ENCODE data around the gene CDCP1.

Gene CDCP1

GRCh38 chr3:45171283-45171682 is 25.1 kb upstream of the CDCP1 start:
- H3K27me3 ChIP-seq (replicated peaks; ENCODE audit: control insufficient read depth, insufficient read depth, low read length, poor library complexity, severe bottlenecking): no peaks in the 10 kb centered on the region
- H3K4me3 ChIP-seq (ENCODE audit: insufficient read depth, low read depth, low read length, poor library complexity, severe bottlenecking): no peak overlapping the region
- no peaks in the 10 kb centered on the region for H3K9me3 ChIP-seq (ENCODE audit: control insufficient read depth, low read length)
- H3K36me3 ChIP-seq (ENCODE audit: control insufficient read depth, insufficient read depth, low read length): no peaks in the 10 kb centered on the region
- peaks cover 9% of the 10 kb centered on the region for H3K4me1 ChIP-seq (ENCODE audit: control insufficient read depth, insufficient read depth, low read length, poor library complexity, severe bottlenecking)
- H3K27ac ChIP-seq (ENCODE audit: insufficient read depth, low read length, poor library complexity, severe bottlenecking): no peak overlapping the region
- no peak for DNase-seq

GRCh38 chr3:45170096-45170495 is 23.9 kb upstream of the CDCP1 start:
- Histone ChIP-seq H3K4me3 (ENCODE audit: insufficient read depth, low read depth, low read length, poor library complexity, severe bottlenecking) (no peak overlapping the region), H3K36me3 (ENCODE audit: control insufficient read depth, insufficient read depth, low read length) (no peaks in the 10 kb centered on the region), H3K27me3 (replicated peaks; ENCODE audit: control insufficient read depth, insufficient read depth, low read length, poor library complexity, severe bottlenecking) (no peaks in the 10 kb centered on the region), H3K9me3 (ENCODE audit: control insufficient read depth, low read length) (no peaks in the 10 kb centered on the region), H3K4me1 (ENCODE audit: control insufficient read depth, insufficient read depth, low read length, poor library complexity, severe bottlenecking) (peaks cover 9% of the 10 kb centered on the region), H3K27ac (ENCODE audit: insufficient read depth, low read length, poor library complexity, severe bottlenecking) (no peak overlapping the region)
- DNase-seq: no peak

GRCh38 chr3:45169125-45169904 is 23.1 kb upstream of the CDCP1 start:
- Histone ChIP-seq H3K27me3 (replicated peaks; ENCODE audit: control insufficient read depth, insufficient read depth, low read length, poor library complexity, severe bottlenecking) (no peaks in the 10 kb centered on the region), H3K27ac (ENCODE audit: insufficient read depth, low read length, poor library complexity, severe bottlenecking) (no peak overlapping the region), H3K36me3 (ENCODE audit: control insufficient read depth, insufficient read depth, low read length) (no peaks in the 10 kb centered on the region)

GRCh38 chr3:45168451-45168850 is 22.3 kb upstream of the CDCP1 start:
- H3K27me3 ChIP-seq (replicated peaks; ENCODE audit: control insufficient read depth, insufficient read depth, low read length, poor library complexity, severe bottlenecking): no peaks in the 10 kb centered on the region
- peaks cover 9% of the 10 kb centered on the region for H3K4me1 ChIP-seq (ENCODE audit: control insufficient read depth, insufficient read depth, low read length, poor library complexity, severe bottlenecking)
- H3K27ac ChIP-seq (ENCODE audit: insufficient read depth, low read length, poor library complexity, severe bottlenecking): no peak overlapping the region
- H3K4me3 ChIP-seq (ENCODE audit: insufficient read depth, low read depth, low read length, poor library complexity, severe bottlenecking): no peak overlapping the region
- DNase-seq: no peak
- H3K36me3 ChIP-seq (ENCODE audit: control insufficient read depth, insufficient read depth, low read length): no peaks in the 10 kb centered on the region
- H3K9me3 ChIP-seq (ENCODE audit: control insufficient read depth, low read length): no peaks in the 10 kb centered on the region

More at GRCh38 chr3:45169125-45169904, 23.1 kb upstream of the CDCP1 start:
- no peak for DNase-seq
- Histone ChIP-seq H3K4me3 (ENCODE audit: insufficient read depth, low read depth, low read length, poor library complexity, severe bottlenecking) (no peak overlapping the region), H3K9me3 (ENCODE audit: control insufficient read depth, low read length) (no peaks in the 10 kb centered on the region), H3K4me1 (ENCODE audit: control insufficient read depth, insufficient read depth, low read length, poor library complexity, severe bottlenecking) (peaks cover 9% of the 10 kb centered on the region)

GRCh38 chr3:45167011-45167911 is 21.1 kb upstream of the CDCP1 start:
- peaks cover 9% of the 10 kb centered on the region for H3K4me1 ChIP-seq (ENCODE audit: control insufficient read depth, insufficient read depth, low read length, poor library complexity, severe bottlenecking)
- no peaks in the 10 kb centered on the region for H3K27me3 ChIP-seq (replicated peaks; ENCODE audit: control insufficient read depth, insufficient read depth, low read length, poor library complexity, severe bottlenecking)
- H3K4me3 ChIP-seq (ENCODE audit: insufficient read depth, low read depth, low read length, poor library complexity, severe bottlenecking): no peak overlapping the region
- H3K9me3 ChIP-seq (ENCODE audit: control insufficient read depth, low read length): no peaks in the 10 kb centered on the region
- H3K27ac ChIP-seq (ENCODE audit: insufficient read depth, low read length, poor library complexity, severe bottlenecking): peak overlapping the region; percentile 40
- peak; percentile 57 to 75 (median 58) for DNase-seq
- H3K36me3 ChIP-seq (ENCODE audit: control insufficient read depth, insufficient read depth, low read length): no peaks in the 10 kb centered on the region

GRCh38 chr3:45166321-45166879 is 20.2 kb upstream of the CDCP1 start:
- peaks cover 9% of the 10 kb centered on the region for H3K4me1 ChIP-seq (ENCODE audit: control insufficient read depth, insufficient read depth, low read length, poor library complexity, severe bottlenecking)
- no peaks in the 10 kb centered on the region for H3K36me3 ChIP-seq (ENCODE audit: control insufficient read depth, insufficient read depth, low read length)
- DNase-seq: no peak
- H3K27ac ChIP-seq (ENCODE audit: insufficient read depth, low read length, poor library complexity, severe bottlenecking): no peak overlapping the region
- no peaks in the 10 kb centered on the region for H3K9me3 ChIP-seq (ENCODE audit: control insufficient read depth, low read length)
- no peak overlapping the region for H3K4me3 ChIP-seq (ENCODE audit: insufficient read depth, low read depth, low read length, poor library complexity, severe bottlenecking)
- no peaks in the 10 kb centered on the region for H3K27me3 ChIP-seq (replicated peaks; ENCODE audit: control insufficient read depth, insufficient read depth, low read length, poor library complexity, severe bottlenecking)

GRCh38 chr3:45165497-45166283 is 19.5 kb upstream of the CDCP1 start:
- H3K27me3 ChIP-seq (replicated peaks; ENCODE audit: control insufficient read depth, insufficient read depth, low read length, poor library complexity, severe bottlenecking): no peaks in the 10 kb centered on the region
- H3K4me3 ChIP-seq (ENCODE audit: insufficient read depth, low read depth, low read length, poor library complexity, severe bottlenecking): no peak overlapping the region
- no peaks in the 10 kb centered on the region for H3K9me3 ChIP-seq (ENCODE audit: control insufficient read depth, low read length)
- no peaks in the 10 kb centered on the region for H3K36me3 ChIP-seq (ENCODE audit: control insufficient read depth, insufficient read depth, low read length)
- H3K4me1 ChIP-seq (ENCODE audit: control insufficient read depth, insufficient read depth, low read length, poor library complexity, severe bottlenecking): peaks cover 9% of the 10 kb centered on the region
- H3K27ac ChIP-seq (ENCODE audit: insufficient read depth, low read length, poor library complexity, severe bottlenecking): no peak overlapping the region
- DNase-seq: no peak

- Histone ChIP-seq H3K4me1 (ENCODE audit: control insufficient read depth, insufficient read depth, low read length, poor library complexity, severe bottlenecking) (peaks cover 9% of the 10 kb centered on the region), H3K4me3 (ENCODE audit: insufficient read depth, low read depth, low read length, poor library complexity, severe bottlenecking) (no peak overlapping the region), H3K36me3 (ENCODE audit: control insufficient read depth, insufficient read depth, low read length) (no peaks in the 10 kb centered on the region), H3K27ac (ENCODE audit: insufficient read depth, low read length, poor library complexity, severe bottlenecking) (no peak overlapping the region), H3K9me3 (ENCODE audit: control insufficient read depth, low read length) (no peaks in the 10 kb centered on the region), H3K27me3 (replicated peaks; ENCODE audit: control insufficient read depth, insufficient read depth, low read length, poor library complexity, severe bottlenecking) (no peaks in the 10 kb centered on the region)
- no peak for DNase-seq
Measured at GRCh38 chr3:45164056-45164455, 17.9 kb upstream of the CDCP1 start.

GRCh38 chr3:45163481-45163880 is 17.3 kb upstream of the CDCP1 start:
- Histone ChIP-seq H3K27ac (ENCODE audit: insufficient read depth, low read length, poor library complexity, severe bottlenecking) (no peak overlapping the region), H3K36me3 (ENCODE audit: control insufficient read depth, insufficient read depth, low read length) (no peaks in the 10 kb centered on the region), H3K27me3 (replicated peaks; ENCODE audit: control insufficient read depth, insufficient read depth, low read length, poor library complexity, severe bottlenecking) (no peaks in the 10 kb centered on the region), H3K9me3 (ENCODE audit: control insufficient read depth, low read length) (no peaks in the 10 kb centered on the region), H3K4me1 (ENCODE audit: control insufficient read depth, insufficient read depth, low read length, poor library complexity, severe bottlenecking) (peaks cover 9% of the 10 kb centered on the region), H3K4me3 (ENCODE audit: insufficient read depth, low read depth, low read length, poor library complexity, severe bottlenecking) (no peak overlapping the region)
- DNase-seq: no peak

Measured in effector memory CD4-positive, alpha-beta T cell (primary cell).